Large intestine (tissue), 3 donors: ENCODE results near the gene ADGRG3. TPM values are rescaled to one million over a fixed set of nuclear protein-coding genes. Genes with fewer than 3 reads are reported as not detected.

Experiments used
- DNase-seq, 2 donors: peaks; one replicate each; pipeline versions ENCODE4 v3.0.0 to v3.0.0-alpha.2; 2013
- H3K27ac ChIP-seq: one replicate; pipeline ENCODE4 v1.5.1; 2013; ENCODE audit warnings: low read length
- H3K27me3 ChIP-seq: 2 replicates; pipeline ENCODE4 v1.6.1; 2013; ENCODE audit warnings: low read length; ENCODE audit not compliant: control insufficient read depth, insufficient read depth
- H3K36me3 ChIP-seq: 2 replicates; pipeline ENCODE4 v1.6.1; 2013; ENCODE audit warnings: low read length; ENCODE audit not compliant: control insufficient read depth, insufficient read depth
- H3K4me1 ChIP-seq: one replicate; pipeline ENCODE4 v1.6.1; 2013; ENCODE audit warnings: low read length; ENCODE audit not compliant: control insufficient read depth, insufficient read depth
- H3K4me3 ChIP-seq: one replicate; pipeline ENCODE4 v1.5.1; 2013; ENCODE audit warnings: low read length
- H3K9me3 ChIP-seq: one replicate; pipeline ENCODE4 v1.6.1; 2013; ENCODE audit warnings: mild to moderate bottlenecking, low read depth, low read length, moderate library complexity; ENCODE audit not compliant: control insufficient read depth
- WGBS: methylation state at CpG from one replicate; pipeline ENCODE4 v1.1.5; 2013; ENCODE audit warnings: low lambda C conversion rate; ENCODE audit not compliant: insufficient coverage; 5-methylcytosine and 5-hydroxymethylcytosine counted together
- polyA plus RNA-seq: library from polyadenylated mRNA; unstranded; fragments of 120-200 nt; gene quantifications from one replicate; pipeline ENCODE4 v1.2.1, GENCODE V29; 2013

Gene ADGRG3
- polyA plus RNA-seq, 1 donor: 1.7 TPM

DNA sequence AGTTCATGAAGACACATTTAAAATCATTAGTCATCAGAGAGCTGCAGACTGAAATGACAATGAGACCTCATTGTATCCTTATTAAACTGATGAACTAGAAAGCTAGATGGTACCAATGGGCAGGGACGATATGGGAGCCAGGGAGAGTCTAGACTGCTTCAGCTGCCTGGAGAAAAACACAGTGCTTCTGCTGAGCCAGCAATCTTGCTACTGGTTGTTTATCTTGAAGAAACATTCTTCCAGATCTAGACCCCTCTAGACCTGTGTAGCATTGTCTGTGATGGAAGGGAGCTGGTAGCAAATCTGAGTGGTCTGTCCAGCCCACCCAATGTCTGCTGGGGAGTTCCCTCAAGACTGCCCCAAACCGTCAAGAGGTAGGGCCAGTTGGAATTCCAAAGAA, 24.5 kb downstream of the ADGRG3 start:
- Histone ChIP-seq H3K36me3 (no peaks in the 10 kb centered on the region), H3K4me1 (peaks cover 11% of the 10 kb centered on the region), H3K27me3 (no peaks in the 10 kb centered on the region), H3K9me3 (no peaks in the 10 kb centered on the region), H3K27ac (no peak overlapping the region), H3K4me3 (no peak overlapping the region)
- DNase-seq: no peak
- no CpG with 5 or more reads among the region's 2 CpGs for WGBS

- Histone ChIP-seq H3K27ac (no peak overlapping the region), H3K36me3 (no peaks in the 10 kb centered on the region), H3K27me3 (no peaks in the 10 kb centered on the region), H3K4me3 (no peak overlapping the region), H3K4me1 (peaks cover 11% of the 10 kb centered on the region), H3K9me3 (no peaks in the 10 kb centered on the region)
- DNase-seq: no peak
- WGBS: no CpG with 5 or more reads among the region's 4 CpGs
Measured at GRCh38 chr16:57693550-57693949, 25.4 kb downstream of the ADGRG3 start.

- Histone ChIP-seq H3K4me1 (peaks cover 8% of the 10 kb centered on the region), H3K27ac (no peak overlapping the region), H3K4me3 (no peak overlapping the region), H3K36me3 (no peaks in the 10 kb centered on the region), H3K27me3 (no peaks in the 10 kb centered on the region), H3K9me3 (no peaks in the 10 kb centered on the region)
- DNase-seq: no peak
- WGBS: 80% methylated on average over 1 of the region's 10 CpGs
Measured at GRCh38 chr16:57694231-57694724, 26.2 kb downstream of the ADGRG3 start.

- no CpG with 5 or more reads among the region's 8 CpGs for WGBS
- Histone ChIP-seq H3K36me3 (no peaks in the 10 kb centered on the region), H3K27me3 (no peaks in the 10 kb centered on the region), H3K4me3 (peak within 1 kb of the TSS; percentile 26), H3K4me1 (peaks cover 6% of the 10 kb centered on the region), H3K27ac (no peak within 1 kb of the TSS), H3K9me3 (no peaks in the 10 kb centered on the region)
- peak; percentile 59 to 80 for DNase-seq
Measured at GRCh38 chr16:57694725-57695679, 26.9 kb downstream of the ADGRG3 start, which contains the start of gene DRC7. DRC7 (plus strand) TSS chr16:57694806; CDS start chr16:57697950, 3,144 bp downstream.

- H3K4me3 ChIP-seq: no peak overlapping the region
- no peaks in the 10 kb centered on the region for H3K27me3 ChIP-seq
- no peaks in the 10 kb centered on the region for H3K36me3 ChIP-seq
- WGBS: 100% methylated on average over 1 of the region's 5 CpGs
- no peak overlapping the region for H3K27ac ChIP-seq
- H3K9me3 ChIP-seq: no peaks in the 10 kb centered on the region
- H3K4me1 ChIP-seq: peaks cover 10% of the 10 kb centered on the region
- no peak for DNase-seq
Measured at GRCh38 chr16:57695680-57696069, 27.6 kb downstream of the ADGRG3 start.

DNA sequence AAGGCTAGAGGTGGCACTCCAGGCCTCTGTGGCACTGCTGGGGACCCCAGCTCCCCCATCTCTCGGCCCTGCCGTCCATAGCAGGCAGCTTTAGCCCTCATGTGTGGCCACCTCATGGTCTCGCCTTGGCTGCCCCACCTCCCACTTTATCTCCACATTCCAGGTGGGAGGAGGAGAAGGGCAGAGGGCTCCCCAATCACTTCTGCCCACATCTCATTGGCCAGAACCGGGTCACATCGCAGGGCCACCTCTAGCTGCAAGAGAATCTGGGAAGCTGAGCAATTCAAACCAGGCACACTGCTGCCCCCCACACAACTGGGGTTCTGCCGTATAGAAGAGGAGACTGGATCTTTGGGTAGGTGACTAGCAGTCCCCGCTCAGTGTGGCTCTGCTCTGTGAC, 28.1 kb downstream of the ADGRG3 start:
- no CpG with 5 or more reads among the region's 7 CpGs for WGBS
- no peaks in the 10 kb centered on the region for H3K36me3 ChIP-seq
- H3K9me3 ChIP-seq: no peaks in the 10 kb centered on the region
- H3K27ac ChIP-seq: no peak overlapping the region
- H3K27me3 ChIP-seq: no peaks in the 10 kb centered on the region
- no peak for DNase-seq
- peaks cover 15% of the 10 kb centered on the region for H3K4me1 ChIP-seq
- H3K4me3 ChIP-seq: no peak overlapping the region

- Histone ChIP-seq H3K27me3 (no peaks in the 10 kb centered on the region), H3K36me3 (no peaks in the 10 kb centered on the region), H3K4me1 (peaks cover 26% of the 10 kb centered on the region), H3K9me3 (no peaks in the 10 kb centered on the region), H3K27ac (no peak overlapping the region), H3K4me3 (no peak overlapping the region)
- WGBS: 97% methylated on average over 5 of the region's 17 CpGs
- no peak for DNase-seq
Measured at GRCh38 chr16:57697896-57698537, 29.9 kb downstream of the ADGRG3 start.

- H3K4me3 ChIP-seq: no peak overlapping the region
- no peak overlapping the region for H3K27ac ChIP-seq
- DNase-seq: no peak
- no CpG with 5 or more reads among the region's 16 CpGs for WGBS
- H3K27me3 ChIP-seq: no peaks in the 10 kb centered on the region
- H3K4me1 ChIP-seq: peaks cover 32% of the 10 kb centered on the region
- H3K36me3 ChIP-seq: no peaks in the 10 kb centered on the region
- no peaks in the 10 kb centered on the region for H3K9me3 ChIP-seq
Measured at GRCh38 chr16:57698812-57699405, 30.8 kb downstream of the ADGRG3 start.

DNA sequence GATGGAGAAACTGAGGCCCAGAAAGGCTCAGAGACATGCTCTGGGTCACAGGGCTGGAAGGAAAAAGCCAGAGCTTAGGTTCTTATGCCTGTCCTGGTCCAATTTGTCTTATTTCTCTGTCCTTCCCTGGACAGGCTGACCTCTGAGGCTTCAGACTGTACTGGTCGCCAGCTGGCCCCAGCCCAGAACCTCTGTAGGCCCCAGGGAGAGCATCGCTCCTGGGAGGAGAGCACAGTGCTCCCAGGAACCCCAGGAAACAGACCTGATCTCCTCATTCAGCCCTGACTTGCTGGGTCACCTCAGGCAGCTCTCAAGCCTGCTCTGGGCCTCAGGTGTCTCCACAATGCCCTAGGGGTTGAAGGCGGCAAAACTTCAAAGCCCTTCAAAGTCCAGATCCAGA, 31.4 kb downstream of the ADGRG3 start:
- H3K36me3 ChIP-seq: no peaks in the 10 kb centered on the region
- WGBS: no CpG with 5 or more reads among the region's 3 CpGs
- DNase-seq: no peak

GRCh38 chr16:57699899-57700298, 31.8 kb downstream of the ADGRG3 start:
- no peak overlapping the region for H3K4me3 ChIP-seq
- no peaks in the 10 kb centered on the region for H3K36me3 ChIP-seq
- WGBS: no CpG with 5 or more reads among the region's 7 CpGs
- H3K4me1 ChIP-seq: peaks cover 37% of the 10 kb centered on the region
- no peaks in the 10 kb centered on the region for H3K27me3 ChIP-seq
- DNase-seq: no peak
- H3K27ac ChIP-seq: no peak overlapping the region
- no peaks in the 10 kb centered on the region for H3K9me3 ChIP-seq

More for the DNA sequence above, 31.4 kb downstream of the ADGRG3 start:
- H3K27me3 ChIP-seq: no peaks in the 10 kb centered on the region
- no peak overlapping the region for H3K27ac ChIP-seq
- peaks cover 37% of the 10 kb centered on the region for H3K4me1 ChIP-seq
- no peaks in the 10 kb centered on the region for H3K9me3 ChIP-seq
- H3K4me3 ChIP-seq: no peak overlapping the region
